ENCODE results near the gene TBR1.

Gene TBR1

GRCh38 chr2:161416708-161417437 is 776 bp downstream of the TBR1 start:
- Mint-ChIP-seq H3K4me3 (no peak overlapping the region), H3K9me3 (peaks cover 3% of the 10 kb centered on the region), H3K36me3 (ENCODE audit: low read depth) (peaks cover 4% of the 10 kb centered on the region), H3K27ac (no peak overlapping the region), H3K4me1 (peaks cover 38% of the 10 kb centered on the region), H3K27me3 (ENCODE audit: low read depth, poor library complexity) (peaks cover 100% of the 10 kb centered on the region)
- peak; percentile 32 for DNase-seq
- TF ChIP-seq CTCF (IDR thresholded peaks at IDR 0.05) = no peak

- DNase-seq = peak; percentile 4
- no peak for TF ChIP-seq CTCF (IDR thresholded peaks at IDR 0.05)
- peaks cover 3% of the 10 kb centered on the region for H3K9me3 Mint-ChIP-seq
- H3K27me3 Mint-ChIP-seq (ENCODE audit: low read depth, poor library complexity) = peaks cover 100% of the 10 kb centered on the region
- no peak overlapping the region for H3K27ac Mint-ChIP-seq
- no peaks in the 10 kb centered on the region for H3K36me3 Mint-ChIP-seq (ENCODE audit: low read depth)
- peaks cover 38% of the 10 kb centered on the region for H3K4me1 Mint-ChIP-seq
- H3K4me3 Mint-ChIP-seq = no peak overlapping the region
These were observed 1.6 kb downstream of the TBR1 start for GRCh38 chr2:161417438-161418274.

GRCh38 chr2:161418275-161418714 is 2.2 kb downstream of the TBR1 start:
- no peak for DNase-seq
- H3K4me3 Mint-ChIP-seq = no peak overlapping the region
- no peak overlapping the region for H3K27ac Mint-ChIP-seq
- no peaks in the 10 kb centered on the region for H3K36me3 Mint-ChIP-seq (ENCODE audit: low read depth)
- H3K27me3 Mint-ChIP-seq (ENCODE audit: low read depth, poor library complexity) = peaks cover 100% of the 10 kb centered on the region
- H3K4me1 Mint-ChIP-seq = peaks cover 38% of the 10 kb centered on the region
- H3K9me3 Mint-ChIP-seq = peaks cover 3% of the 10 kb centered on the region
- no peak for TF ChIP-seq CTCF (IDR thresholded peaks at IDR 0.05)

GRCh38 chr2:161418715-161419637 is 2.9 kb downstream of the TBR1 start:
- Mint-ChIP-seq H3K4me3 (peak overlapping the region; percentile 73), H3K27ac (no peak overlapping the region), H3K9me3 (peaks cover 3% of the 10 kb centered on the region), H3K4me1 (peaks cover 34% of the 10 kb centered on the region), H3K27me3 (ENCODE audit: low read depth, poor library complexity) (peaks cover 100% of the 10 kb centered on the region), H3K36me3 (ENCODE audit: low read depth) (no peaks in the 10 kb centered on the region)
- DNase-seq = peak; percentile 58
- TF ChIP-seq CTCF (IDR thresholded peaks at IDR 0.05) = no peak

- Mint-ChIP-seq H3K9me3 (peaks cover 3% of the 10 kb centered on the region), H3K4me3 (no peak overlapping the region), H3K36me3 (ENCODE audit: low read depth) (no peaks in the 10 kb centered on the region), H3K27me3 (ENCODE audit: low read depth, poor library complexity) (peaks cover 100% of the 10 kb centered on the region), H3K27ac (no peak overlapping the region), H3K4me1 (peaks cover 38% of the 10 kb centered on the region)
- no peak for DNase-seq
- no peak for TF ChIP-seq CTCF (IDR thresholded peaks at IDR 0.05)
These were observed 3.6 kb downstream of the TBR1 start for GRCh38 chr2:161419638-161420190.
